MM.1S (cell line): ENCODE results near the gene CPS1.

Experiments used
- DNase-seq: peaks from one replicate; pipeline ENCODE4 v3.0.0-alpha.2; 2015
- H2AFZ ChIP-seq: fragments of 300-600 bp; sonication (generic); 2 replicates; pipeline ENCODE4 v1.6.0; 2016; ENCODE audit warnings: antibody characterized with exemption, low read length
- H3F3A ChIP-seq: fragments of 300-600 bp; sonication (generic); 2 replicates; pipeline ENCODE4 v1.6.1; 2016; ENCODE audit warnings: mild to moderate bottlenecking, antibody characterized with exemption, low read length, moderate library complexity, mixed read lengths; ENCODE audit not compliant: insufficient read depth
- H3K27ac ChIP-seq: fragments of 300-600 bp; sonication (generic); 2 replicates; pipeline ENCODE4 v1.5.1; 2016; ENCODE audit warnings: mild to moderate bottlenecking, low read length
- H3K27me3 ChIP-seq: fragments of 300-600 bp; sonication (generic); replicated peaks from 2 replicates; pipeline ENCODE4 v1.6.0; 2016; ENCODE audit warnings: low read length; ENCODE audit not compliant: insufficient read depth
- H3K36me3 ChIP-seq: fragments of 300-600 bp; sonication (generic); replicated peaks from 2 replicates; pipeline ENCODE4 v1.6.1; 2016; ENCODE audit warnings: mild to moderate bottlenecking, low read length, mixed read lengths; ENCODE audit not compliant: insufficient read depth
- H3K4me1 ChIP-seq: fragments of 300-600 bp; sonication (generic); 2 replicates; pipeline ENCODE4 v1.6.1; 2016; ENCODE audit warnings: low read length, mixed read lengths
- H3K4me2 ChIP-seq: fragments of 300-600 bp; sonication (generic); 2 replicates; pipeline ENCODE4 v1.6.0; 2016; ENCODE audit warnings: low read depth, low read length
- H3K4me3 ChIP-seq: fragments of 300-600 bp; sonication (generic); 2 replicates; pipeline ENCODE4 v1.5.1; 2016; ENCODE audit warnings: low read length, mixed read lengths
- H3K79me2 ChIP-seq: fragments of 300-600 bp; sonication (generic); 2 replicates; pipeline ENCODE4 v1.6.1; 2016; ENCODE audit warnings: mixed run types, low read length, mixed read lengths
- H3K9ac ChIP-seq: fragments of 300-600 bp; sonication (generic); 2 replicates; pipeline ENCODE4 v1.6.1; 2016; ENCODE audit warnings: low read length, mixed read lengths
- H3K9me2 ChIP-seq: fragments of 300-600 bp; sonication (generic); replicated peaks from 2 replicates; pipeline ENCODE4 v1.6.1; 2016; ENCODE audit warnings: mild to moderate bottlenecking, low read length, mixed read lengths; ENCODE audit not compliant: insufficient read depth
- H3K9me3 ChIP-seq: fragments of 300-600 bp; sonication (generic); replicated peaks from 2 replicates; pipeline ENCODE4 v1.6.1; 2016; ENCODE audit warnings: mild to moderate bottlenecking, low read length, mixed read lengths; ENCODE audit not compliant: insufficient read depth
- H4K20me1 ChIP-seq: fragments of 300-600 bp; sonication (generic); 2 replicates; pipeline ENCODE4 v1.6.1; 2016; ENCODE audit warnings: mild to moderate bottlenecking, low read length, moderate library complexity, mixed read lengths; ENCODE audit not compliant: insufficient read depth
- CTCF ChIP-seq: fragments of 300-600 bp; sonication (generic); IDR thresholded peaks from 2 replicates; pipeline ENCODE4 v1.5.1; 2016; ENCODE audit warnings: antibody characterized with exemption, low read length, mixed read lengths
- EZH2 ChIP-seq: fragments of 300-600 bp; sonication (generic); optimal IDR thresholded peaks from 2 replicates; pipeline ENCODE3; 2017; ENCODE audit warnings: low read depth, mild to moderate bottlenecking, antibody characterized with exemption, low read length, mixed read lengths
- EZH2phosphoT487 ChIP-seq: fragments of 300-600 bp; sonication (generic); IDR thresholded peaks from 2 replicates; pipeline ENCODE4 v1.6.1; 2018; ENCODE audit warnings: antibody characterized with exemption, low read length

CPS1 gene

DNA sequence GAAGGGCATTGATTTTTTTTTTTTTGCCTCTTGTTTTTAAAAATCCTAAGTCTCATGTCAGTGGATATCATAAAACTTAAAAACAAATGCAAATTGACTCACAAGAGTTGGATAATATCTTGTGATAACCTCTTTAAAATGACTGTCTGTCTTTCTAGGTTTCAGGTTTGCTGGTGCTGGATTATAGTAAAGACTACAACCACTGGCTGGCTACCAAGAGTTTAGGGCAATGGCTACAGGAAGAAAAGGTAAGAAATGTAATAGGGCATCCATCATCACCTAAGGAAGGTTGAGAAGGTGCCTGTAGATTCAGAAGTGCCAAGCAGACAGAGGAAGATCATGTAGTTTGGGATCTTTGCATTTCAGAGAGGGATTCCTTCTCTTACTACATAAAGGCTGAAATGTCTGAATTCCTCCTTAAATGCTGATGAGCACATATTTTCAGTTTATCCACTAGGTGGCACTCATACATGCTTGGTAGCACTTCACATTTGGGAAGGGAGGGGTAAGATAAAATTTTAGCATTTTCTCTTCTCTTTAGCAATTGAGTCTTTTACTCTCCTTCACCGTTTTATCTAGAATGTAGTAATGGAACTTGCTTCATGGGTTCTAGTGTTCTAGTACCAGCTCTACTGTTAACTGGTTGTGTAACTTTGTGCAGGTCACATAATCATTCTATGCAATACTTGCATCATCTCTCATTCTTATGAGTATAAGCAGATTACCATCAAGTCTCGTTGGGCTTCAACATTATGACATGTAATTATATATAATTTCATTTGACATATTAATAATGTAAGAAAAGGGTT lies 21.1 kb downstream of the CPS1 start:
- Histone ChIP-seq H3K4me3 (no peak overlapping the region), H4K20me1 (no peaks in the 10 kb centered on the region), H3K4me1 (no peaks in the 10 kb centered on the region), H3K9me3 (no peaks in the 10 kb centered on the region), H3F3A (no peaks in the 10 kb centered on the region), H3K9me2 (no peaks in the 10 kb centered on the region), H3K36me3 (no peaks in the 10 kb centered on the region), H3K27me3 (no peaks in the 10 kb centered on the region), H3K9ac (no peak overlapping the region), H3K79me2 (no peaks in the 10 kb centered on the region), H3K27ac (no peak overlapping the region), H3K4me2 (no peak overlapping the region), H2AFZ (no peak overlapping the region)
- TF ChIP-seq CTCF (peak; percentile 87), EZH2phosphoT487 (no peak), EZH2 (no peak)
- DNase-seq: peak; percentile 70

DNA sequence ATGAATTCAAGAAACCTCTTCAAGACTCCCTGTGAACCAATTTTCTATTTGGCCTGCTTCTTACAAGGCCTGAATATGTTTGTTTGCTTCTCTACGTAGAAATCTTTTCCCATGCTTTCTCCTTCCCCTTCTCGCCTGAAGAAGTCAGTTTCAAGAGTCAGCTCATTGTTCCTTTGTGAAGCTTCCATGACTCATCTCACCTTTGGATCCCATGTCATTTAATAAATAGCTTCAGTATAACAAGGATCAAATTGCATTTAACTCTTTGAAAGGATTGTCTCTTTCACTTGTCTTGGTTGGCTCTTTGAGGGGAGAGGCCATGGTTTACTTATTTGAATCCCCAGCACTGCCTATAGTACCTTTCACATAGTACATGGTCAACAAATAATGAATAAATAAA lies 28.4 kb downstream of the CPS1 start:
- Histone ChIP-seq H3K79me2 (no peaks in the 10 kb centered on the region), H3K9me3 (no peaks in the 10 kb centered on the region), H4K20me1 (no peaks in the 10 kb centered on the region), H3K36me3 (no peaks in the 10 kb centered on the region), H3K27ac (no peak overlapping the region), H2AFZ (no peak overlapping the region), H3F3A (no peaks in the 10 kb centered on the region), H3K27me3 (no peaks in the 10 kb centered on the region), H3K9me2 (no peaks in the 10 kb centered on the region), H3K9ac (no peak overlapping the region), H3K4me1 (no peaks in the 10 kb centered on the region), H3K4me2 (no peak overlapping the region), H3K4me3 (no peak overlapping the region)
- no peak for DNase-seq
- TF ChIP-seq EZH2phosphoT487 (no peak), EZH2 (no peak), CTCF (no peak)

DNA sequence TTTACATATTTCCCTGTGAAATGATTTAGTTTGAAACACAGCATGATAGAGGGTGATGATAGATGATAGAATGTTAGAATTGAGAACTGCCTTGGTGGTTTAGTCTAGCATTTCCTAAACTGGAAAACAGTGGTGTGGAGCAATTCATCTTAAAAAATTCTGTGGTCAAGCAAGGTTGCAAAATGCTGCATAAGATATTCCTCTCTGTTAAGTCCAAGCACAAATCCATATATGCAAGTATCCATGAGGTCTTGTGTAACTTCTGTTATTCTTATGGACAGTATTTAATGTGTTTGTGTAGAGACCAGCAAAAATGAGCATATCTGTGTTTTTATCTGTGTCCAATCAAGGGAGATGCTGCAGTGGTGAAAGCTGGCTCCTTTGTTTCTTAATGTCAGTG lies 30.0 kb downstream of the CPS1 start:
- Histone ChIP-seq H3K9me3 (no peaks in the 10 kb centered on the region), H4K20me1 (no peaks in the 10 kb centered on the region), H3K4me1 (no peaks in the 10 kb centered on the region), H3F3A (no peaks in the 10 kb centered on the region), H3K9ac (no peak overlapping the region), H3K27me3 (no peaks in the 10 kb centered on the region), H3K27ac (no peak overlapping the region), H3K79me2 (no peaks in the 10 kb centered on the region), H3K9me2 (no peaks in the 10 kb centered on the region), H3K36me3 (no peaks in the 10 kb centered on the region), H3K4me3 (no peak overlapping the region), H3K4me2 (no peak overlapping the region), H2AFZ (no peak overlapping the region)
- TF ChIP-seq EZH2phosphoT487 (no peak), EZH2 (no peak), CTCF (no peak)
- DNase-seq: no peak
